ENCODE data around the gene BCL2. TPM values are rescaled to one million over a fixed set of nuclear protein-coding genes. Genes with fewer than 3 reads are reported as not detected.

BCL2 gene
- total and polyA plus RNA-seq, 9 of the 15 experiments (the other 6 are each of a cell fraction or from before 2014, with no cell fraction given): 0.10 to 1.1 (median 0.65) TPM

DNA sequence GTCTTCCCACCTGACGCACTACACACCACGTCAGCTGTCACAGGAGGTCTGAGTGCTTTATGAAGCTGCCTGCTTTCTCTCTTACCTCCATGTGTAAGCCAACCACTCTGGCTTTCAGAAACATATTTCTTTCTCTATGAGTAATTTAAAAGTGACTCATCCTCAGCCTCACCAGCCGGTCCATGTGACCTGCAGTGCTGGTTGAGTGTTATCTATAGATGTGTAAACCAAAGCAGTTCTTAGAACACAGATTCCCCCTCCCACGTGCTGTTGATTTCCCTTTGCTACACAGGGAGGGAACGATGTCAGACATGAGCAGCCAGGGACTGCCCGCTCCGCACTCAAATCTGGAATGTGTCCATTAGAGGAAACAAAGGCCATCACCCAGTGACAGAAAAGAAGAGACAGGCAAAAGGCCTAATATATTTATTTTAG is 157.8 kb downstream of the BCL2 start (continued):
- no peak for TF ChIP-seq NFE2L1 (tag; IDR thresholded peaks at IDR 0.05; ENCODE audit: borderline replicate concordance, low read depth)
- TF ChIP-seq ZNF12 (CRISPR knock-in tag; IDR thresholded peaks at IDR 0.05): no peak
- no peak for TF ChIP-seq SP2 (IDR thresholded peaks at IDR 0.05; ENCODE audit: extremely low read depth, low read depth, low read length, poor library complexity, severe bottlenecking)
- TF ChIP-seq CEBPZ (IDR thresholded peaks at IDR 0.05; ENCODE audit: borderline replicate concordance, low read depth, low read length): no peak
- TF ChIP-seq HNRNPLL (IDR thresholded peaks at IDR 0.05; ENCODE audit: low read depth, low read length, poor library complexity, severe bottlenecking): no peak
- TF ChIP-seq CTBP1 (IDR thresholded peaks at IDR 0.05; ENCODE audit: borderline replicate concordance): peak; percentile 49; the same call in 1 of the 2 replicates
- no peak for TF ChIP-seq ESRRA (IDR thresholded peaks at IDR 0.05; ENCODE audit: borderline replicate concordance, low read depth)
- TF ChIP-seq ETV6 (IDR thresholded peaks at IDR 0.05; ENCODE audit: borderline replicate concordance in 1 of 2, low read depth in 2 of 2, low read length in 1 of 2): no peak
- TF ChIP-seq ETV6 (CRISPR knock-in tag; IDR thresholded peaks at IDR 0.05; ENCODE audit: borderline replicate concordance): no peak
- TF ChIP-seq SP1 (CRISPR knock-in tag; IDR thresholded peaks at IDR 0.05): no peak
- peak; percentile 59 for TF ChIP-seq MEIS2 (IDR thresholded peaks at IDR 0.05; ENCODE audit: partially characterized antibody)
- TF ChIP-seq C11orf30 (IDR thresholded peaks at IDR 0.05; ENCODE audit: low read depth): no peak
- peak in 1 of 2 experiments; percentile 74; a peak in 2 of 4 replicates for TF ChIP-seq HDAC1 (IDR thresholded peaks at IDR 0.05)
- TF ChIP-seq RBM17 (IDR thresholded peaks at IDR 0.05; ENCODE audit: borderline replicate concordance, low read depth, low read length): no peak
- no peak for TF ChIP-seq MAFF (IDR thresholded peaks at IDR 0.05; ENCODE audit: low read length)
- TF ChIP-seq ZKSCAN1 (IDR thresholded peaks at IDR 0.05; ENCODE audit: low read depth, low read length): no peak
- no peak for TF ChIP-seq STAT6 (CRISPR knock-in tag; IDR thresholded peaks at IDR 0.05)
- no peak for TF ChIP-seq SIX5 (IDR thresholded peaks at IDR 0.05; ENCODE audit: borderline replicate concordance in 1 of 2, insufficient read depth in 1 of 2, low read depth in 1 of 2, low read length in 2 of 2)
- no peak for TF ChIP-seq ZNF766 (CRISPR knock-in tag; conservative IDR thresholded peaks at IDR 0.05)
- peak; percentile 47; the same call in 1 of the 2 replicates for TF ChIP-seq HMBOX1 (IDR thresholded peaks at IDR 0.05)
- TF ChIP-seq ZNF165 (CRISPR knock-in tag; IDR thresholded peaks at IDR 0.05; ENCODE audit: borderline replicate concordance): no peak
- no peak for TF ChIP-seq NCOA1 (IDR thresholded peaks at IDR 0.05; ENCODE audit: low read depth)
- TF ChIP-seq SREBF1 (IDR thresholded peaks at IDR 0.05; ENCODE audit: borderline replicate concordance, low read depth, low read length): no peak

Data from K562 (cell line).